Measurements from ENCODE around the gene GPLD1.

GPLD1 gene

GRCh38 chr6:24458941-24459340 is 30.4 kb downstream of the GPLD1 start:
- in situ Hi-C loops (cut with MboI; ENCODE audit: low sequenced_read_pairs): no loop called here

DNA sequence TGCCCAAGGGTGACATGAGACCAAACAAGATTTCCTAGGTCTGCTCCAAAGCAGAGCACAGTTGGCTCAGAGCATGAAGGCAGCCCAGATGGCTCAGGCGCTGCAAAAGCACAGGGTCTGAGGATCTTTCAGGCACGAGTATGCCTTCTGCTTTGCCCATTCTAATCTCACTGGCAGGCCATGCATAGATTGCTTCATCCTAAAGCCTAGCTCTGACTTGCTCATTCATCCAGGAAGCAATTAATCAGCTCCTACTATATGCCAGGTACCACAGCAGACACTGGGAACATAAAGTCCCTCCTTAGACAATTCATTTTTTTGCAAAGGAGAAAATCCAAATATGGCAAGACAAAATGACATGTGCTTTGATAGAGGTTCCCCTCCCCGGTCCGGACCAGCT is 31.2 kb downstream of the GPLD1 start:
- in situ Hi-C loops (cut with MboI; ENCODE audit: low sequenced_read_pairs): no loop called here

GRCh38 chr6:24455061-24455460 is 34.3 kb downstream of the GPLD1 start:
- in situ Hi-C loops (cut with MboI; ENCODE audit: low sequenced_read_pairs): no loop called here

DNA sequence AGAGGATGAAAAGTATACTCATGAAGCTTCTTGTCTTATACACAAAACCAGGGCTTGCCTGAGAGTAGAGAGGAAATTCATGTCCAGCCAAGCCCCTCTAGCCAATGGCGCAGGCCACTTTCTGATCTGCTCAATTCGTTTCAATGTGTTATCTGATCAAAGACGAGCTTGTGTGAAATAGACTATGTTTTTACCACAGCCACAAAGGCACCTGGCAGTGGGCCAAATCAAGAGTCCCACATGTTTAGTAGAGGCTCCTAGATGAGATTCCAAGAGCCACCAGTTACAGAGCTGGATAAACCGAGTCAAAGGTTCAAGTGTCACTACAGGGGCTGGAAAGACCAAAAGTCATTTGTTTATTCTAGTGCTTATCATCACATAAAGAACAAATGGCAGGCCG is 34.9 kb downstream of the GPLD1 start:
- in situ Hi-C loops (cut with MboI; ENCODE audit: low sequenced_read_pairs): no loop called here

DNA sequence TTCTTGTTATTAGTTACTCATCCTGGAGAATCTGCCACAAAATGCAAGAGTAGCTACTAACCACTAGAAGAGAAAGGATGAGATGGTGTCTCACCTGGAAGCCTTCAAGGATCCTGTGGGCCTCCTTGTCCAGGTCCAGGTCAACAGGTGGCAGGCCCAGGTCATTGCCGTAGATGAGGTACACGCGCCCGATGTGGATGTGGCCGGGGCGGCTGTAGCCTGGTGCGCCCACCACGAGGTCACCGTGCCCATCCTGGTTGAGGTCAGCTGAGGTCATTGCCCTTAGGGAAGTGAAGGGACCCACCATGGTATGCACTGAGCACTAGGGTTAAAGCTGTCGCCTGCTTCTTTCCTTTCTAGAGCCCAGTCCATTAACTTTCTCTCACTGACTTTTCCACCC is 35.5 kb downstream of the GPLD1 start:
- in situ Hi-C loops (cut with MboI; ENCODE audit: low sequenced_read_pairs): no loop called here

DNA sequence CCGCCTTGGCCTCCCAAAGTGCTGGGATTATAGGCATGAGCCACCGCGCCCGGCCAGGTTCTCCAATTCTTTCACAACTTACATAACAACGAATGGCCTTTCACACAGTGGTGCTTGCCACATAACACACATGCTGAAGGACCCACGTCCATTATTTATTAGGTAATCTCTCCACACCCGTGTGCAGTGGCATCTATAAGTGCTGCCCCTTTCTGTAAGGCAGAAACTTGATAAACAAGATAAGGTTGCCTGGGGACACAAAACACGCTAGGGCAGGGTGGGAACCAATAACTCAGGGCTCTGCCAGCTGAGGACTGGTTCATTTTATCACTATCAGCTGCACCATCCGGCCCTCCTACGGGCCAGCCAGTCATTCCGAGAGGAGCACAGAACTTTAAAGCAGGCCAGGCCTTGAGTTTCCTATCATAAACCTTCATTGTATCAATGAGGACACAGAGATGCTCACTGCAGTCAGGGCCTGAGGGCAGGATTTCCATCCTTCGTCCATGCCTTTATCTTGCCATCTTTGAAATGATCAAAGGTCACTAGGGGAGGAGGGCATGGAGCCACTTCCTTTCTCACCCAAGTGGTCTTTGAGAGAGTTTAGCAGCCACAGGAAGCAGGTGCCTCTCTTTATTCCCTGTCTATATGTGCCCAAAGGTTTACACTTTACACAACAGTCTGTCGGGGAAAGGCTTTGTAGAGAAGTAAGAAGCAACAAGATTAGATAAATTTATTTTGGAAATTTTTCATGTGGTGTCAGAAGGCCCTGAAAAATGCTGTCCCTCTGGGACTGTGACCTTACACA is 37.6 kb downstream of the GPLD1 start:
- in situ Hi-C loops (cut with MboI; ENCODE audit: low sequenced_read_pairs): no loop called here

GRCh38 chr6:24448828-24449525 is 40.4 kb downstream of the GPLD1 start:
- in situ Hi-C loops (cut with MboI; ENCODE audit: low sequenced_read_pairs): no loop called here

GRCh38 chr6:24448396-24448795 is 41.0 kb downstream of the GPLD1 start:
- in situ Hi-C loops (cut with MboI; ENCODE audit: low sequenced_read_pairs): no loop called here

GRCh38 chr6:24446670-24447069 is 42.7 kb downstream of the GPLD1 start:
- in situ Hi-C loops (cut with MboI; ENCODE audit: low sequenced_read_pairs): no loop called here

DNA sequence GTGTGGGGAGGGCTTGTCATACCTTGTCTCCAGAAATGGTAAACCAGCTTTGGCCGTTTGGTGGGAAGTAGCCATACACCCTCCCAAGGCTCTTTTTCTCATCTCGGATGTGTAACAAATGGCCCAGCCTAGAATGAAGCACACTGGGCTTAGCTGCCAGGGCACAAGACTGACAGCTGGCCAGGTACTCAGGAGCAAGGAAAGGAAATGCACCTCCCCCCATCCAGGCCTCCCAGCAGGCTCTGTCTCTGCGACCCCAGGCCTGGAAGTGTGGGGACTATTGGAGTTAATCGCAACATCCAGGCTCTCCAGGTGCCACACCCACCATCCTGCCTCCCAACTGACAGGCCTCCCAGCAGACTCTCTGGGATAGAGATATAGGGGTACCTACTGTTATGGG is 43.7 kb downstream of the GPLD1 start:
- in situ Hi-C loops (cut with MboI; ENCODE audit: low sequenced_read_pairs): no loop called here

DNA sequence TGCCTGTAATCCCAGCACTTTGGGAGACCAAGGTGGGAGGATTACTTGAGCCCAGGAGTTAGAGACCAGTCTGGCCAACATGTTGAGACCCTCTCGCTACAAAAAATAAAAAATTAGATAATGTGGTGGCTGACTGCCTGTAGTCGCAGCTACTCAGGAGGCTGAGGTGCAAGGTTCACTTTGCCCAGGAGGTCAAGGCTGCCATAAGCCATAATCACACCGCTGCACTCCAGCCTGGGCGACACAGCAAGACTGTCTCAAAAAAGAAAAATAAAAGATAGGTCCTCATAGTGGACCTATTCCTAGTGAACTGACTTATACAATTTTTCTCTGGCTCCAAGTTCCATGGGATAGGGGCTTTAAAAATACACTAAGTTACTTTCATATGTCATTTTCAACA is 44.8 kb downstream of the GPLD1 start:
- in situ Hi-C loops (cut with MboI; ENCODE audit: low sequenced_read_pairs): no loop called here

GRCh38 chr6:24441599-24441904 is 47.8 kb downstream of the GPLD1 start:
- in situ Hi-C loops (cut with MboI; ENCODE audit: low sequenced_read_pairs): no loop called here

GRCh38 chr6:24440897-24441598 is 48.3 kb downstream of the GPLD1 start:
- in situ Hi-C loops (cut with MboI; ENCODE audit: low sequenced_read_pairs): no loop called here

GRCh38 chr6:24439858-24440539 is 49.4 kb downstream of the GPLD1 start:
- in situ Hi-C loops (cut with MboI; ENCODE audit: low sequenced_read_pairs): no loop called here

DNA sequence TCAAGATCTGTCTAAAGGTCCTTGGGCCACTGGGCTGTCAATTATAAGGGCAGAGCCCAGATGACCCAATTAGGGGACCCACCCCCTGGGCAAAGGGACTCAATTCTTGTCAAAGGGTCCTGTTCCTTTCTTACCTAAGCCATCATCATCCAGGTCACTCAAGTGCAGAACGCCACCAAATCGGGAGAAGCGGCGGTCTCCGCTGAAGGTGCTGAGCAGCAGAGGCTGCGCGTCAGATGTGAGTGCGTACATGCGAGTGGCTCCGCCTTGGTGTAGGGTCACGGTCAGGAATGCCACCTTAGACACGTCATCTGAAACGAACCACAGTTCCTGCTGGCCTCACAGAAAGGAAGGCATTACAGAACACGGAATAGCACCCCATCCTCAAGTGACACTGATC is 52.4 kb downstream of the GPLD1 start:
- in situ Hi-C loops (cut with MboI; ENCODE audit: low sequenced_read_pairs): no loop called here

- in situ Hi-C loops (cut with MboI; ENCODE audit: low sequenced_read_pairs): no loop called here
Measured at GRCh38 chr6:24432611-24433010, 56.8 kb downstream of the GPLD1 start.

DNA sequence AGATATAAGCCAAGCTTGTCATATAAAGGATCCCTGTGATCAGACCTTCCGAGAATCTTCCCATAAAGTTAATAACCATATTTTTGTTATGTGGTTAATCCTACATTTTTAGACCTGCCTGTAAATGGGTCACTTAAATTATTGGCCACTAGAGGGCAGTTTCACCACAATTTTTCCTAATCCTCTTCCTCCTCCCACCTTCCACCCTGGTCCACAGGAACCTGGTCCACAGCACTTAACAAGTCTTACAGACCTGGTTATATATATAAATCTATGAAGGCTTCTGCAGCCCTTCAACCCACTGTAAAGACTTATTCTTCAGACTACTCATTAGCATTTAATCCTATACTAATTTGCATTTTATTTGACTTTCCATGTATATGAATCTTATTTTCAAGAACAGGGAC is 58.3 kb downstream of the GPLD1 start:
- in situ Hi-C loops (cut with MboI; ENCODE audit: low sequenced_read_pairs): no loop called here

DNA sequence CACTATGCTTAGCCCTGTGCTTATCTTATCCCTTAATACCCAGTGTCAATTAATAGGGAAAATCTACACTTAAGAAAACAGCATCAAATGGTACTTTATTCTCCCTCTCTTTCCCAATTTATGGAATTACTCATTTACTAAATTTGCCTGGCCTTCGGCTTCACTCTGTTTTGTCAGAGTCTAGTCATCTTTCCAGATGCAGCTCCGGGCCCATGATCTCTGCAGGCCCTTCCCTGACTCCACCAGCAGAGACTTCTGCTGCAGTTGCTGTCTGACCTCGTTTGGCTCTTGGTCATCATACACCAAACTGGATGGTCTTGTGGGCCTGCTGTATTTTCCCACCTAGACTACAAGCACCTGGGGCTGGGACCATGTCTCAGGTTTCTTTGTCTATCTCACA is 59.3 kb downstream of the GPLD1 start:
- in situ Hi-C loops (cut with MboI; ENCODE audit: low sequenced_read_pairs): no loop called here

DNA sequence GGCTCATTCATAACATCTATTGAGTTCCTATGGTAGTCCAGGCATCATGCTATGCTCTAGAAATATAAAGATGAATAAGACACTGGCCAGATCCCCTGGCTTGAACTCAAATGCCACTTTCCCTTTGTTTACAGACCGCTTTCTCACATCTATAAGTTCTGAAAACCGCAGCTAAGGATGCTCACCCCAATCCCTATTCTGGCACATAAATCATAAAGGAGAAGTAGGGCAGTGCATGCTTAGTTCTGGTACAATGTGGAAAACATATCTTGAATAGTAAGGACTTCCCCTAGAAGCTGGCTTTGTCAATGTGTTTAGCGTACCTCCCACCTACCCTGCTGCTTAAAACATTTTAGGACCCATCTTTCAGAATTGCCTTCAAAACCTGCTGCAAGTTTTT is 60.2 kb downstream of the GPLD1 start:
- in situ Hi-C loops (cut with MboI; ENCODE audit: low sequenced_read_pairs): no loop called here

- in situ Hi-C loops (cut with MboI; ENCODE audit: low sequenced_read_pairs): no loop called here
Measured at GRCh38 chr6:24428615-24429014, 60.8 kb downstream of the GPLD1 start.

DNA sequence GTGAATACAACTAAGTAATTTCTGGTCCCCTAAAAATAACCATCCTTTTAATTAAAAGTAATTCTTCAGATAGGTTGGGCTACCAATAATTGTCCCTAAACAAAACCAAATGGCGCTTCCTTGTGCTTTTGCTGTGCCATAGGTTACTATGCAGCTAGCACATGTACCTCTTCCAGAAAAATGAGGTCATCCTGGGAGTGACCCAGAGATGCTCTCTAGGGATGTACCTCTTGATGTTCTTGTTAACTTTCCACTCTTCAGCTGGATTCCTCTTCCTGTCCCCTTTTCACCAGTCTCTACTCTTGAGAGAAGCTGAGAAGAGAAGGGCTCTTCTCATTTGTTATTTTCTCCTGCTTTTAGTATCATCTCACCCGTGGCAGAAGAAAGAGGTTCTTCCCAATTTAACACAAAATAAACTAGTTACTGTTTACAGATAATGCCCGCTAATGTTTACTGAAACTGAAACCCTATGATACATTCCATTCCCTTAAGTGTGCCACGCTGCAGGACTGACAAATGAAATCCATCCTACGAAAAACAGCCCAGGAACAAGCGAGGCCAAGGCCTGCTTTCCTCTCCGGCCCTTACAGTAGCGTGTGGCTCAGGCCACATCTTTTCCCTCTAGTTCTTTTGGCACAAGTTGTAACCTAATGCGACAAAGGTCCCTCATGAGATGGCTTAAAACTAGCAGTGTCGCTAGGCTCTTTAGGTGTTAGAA is 62.5 kb downstream of the GPLD1 start:
- in situ Hi-C loops (cut with MboI; ENCODE audit: low sequenced_read_pairs): no loop called here

Measured in HL-60/S4 treated with retinoic acid at 250 ng/mL for 4 days and 3 days (cell line).